GM20000 (cell line): ENCODE data around the gene JCAD.

Experiments
- DNase-seq: peaks from one replicate; pipeline ENCODE4 v3.0.0; 2012; ENCODE audit warnings: low spot score
- CTCF ChIP-seq: IDR thresholded peaks from 2 replicates; pipeline ENCODE4 v1.5.1; 2012; ENCODE audit warnings: mild to moderate bottlenecking, control low read depth; ENCODE audit errors: extremely low read depth, missing control alignments

JCAD gene

GRCh38 chr10:30052062-30052461 lies 7.3 kb downstream of the JCAD start:
- TF ChIP-seq CTCF = no peak
- DNase-seq = no peak

GRCh38 chr10:30051220-30051619 lies 8.2 kb downstream of the JCAD start:
- DNase-seq = no peak
- no peak for TF ChIP-seq CTCF

- no peak for TF ChIP-seq CTCF
- no peak for DNase-seq
Measured at GRCh38 chr10:30050411-30050810, 9.0 kb downstream of the JCAD start.

DNA sequence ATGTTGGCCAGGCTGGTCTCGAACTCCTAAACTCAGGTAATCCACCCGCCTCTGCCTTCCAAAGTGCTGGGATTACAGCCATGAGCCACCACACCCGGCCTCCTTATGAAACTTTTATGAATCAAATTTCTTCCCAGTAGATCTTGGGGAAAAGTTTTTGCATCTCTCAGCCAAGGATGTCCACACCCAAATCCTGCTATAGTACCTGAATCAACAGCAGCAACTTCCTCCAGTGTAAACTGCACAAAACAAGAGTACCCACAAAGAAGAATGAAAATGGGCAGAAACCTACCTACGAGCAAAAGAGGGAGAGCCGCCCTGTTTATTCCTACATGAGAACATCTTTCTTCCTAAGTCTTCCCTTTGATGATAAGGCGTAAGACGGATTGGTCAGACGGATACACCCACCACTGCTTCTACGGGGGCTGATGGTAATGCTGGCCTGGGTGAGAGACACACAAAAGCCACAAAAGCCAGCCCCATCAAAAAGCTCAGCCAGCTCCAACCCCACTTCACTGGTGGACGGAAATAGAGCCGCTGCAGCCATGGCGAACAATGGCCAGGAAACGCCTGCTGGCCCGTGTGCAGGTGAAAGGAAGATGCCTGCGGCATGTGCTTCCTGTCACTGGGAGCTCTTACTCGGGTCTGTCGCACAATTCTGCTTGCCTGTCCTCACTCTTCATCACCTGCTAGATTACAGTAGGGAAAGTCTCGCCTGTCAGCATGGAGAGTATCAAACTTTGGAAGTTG lies 10.4 kb downstream of the JCAD start:
- TF ChIP-seq CTCF = no peak
- no peak for DNase-seq

- DNase-seq = no peak
Measured at GRCh38 chr10:30047924-30048531, 11.4 kb downstream of the JCAD start.

DNA sequence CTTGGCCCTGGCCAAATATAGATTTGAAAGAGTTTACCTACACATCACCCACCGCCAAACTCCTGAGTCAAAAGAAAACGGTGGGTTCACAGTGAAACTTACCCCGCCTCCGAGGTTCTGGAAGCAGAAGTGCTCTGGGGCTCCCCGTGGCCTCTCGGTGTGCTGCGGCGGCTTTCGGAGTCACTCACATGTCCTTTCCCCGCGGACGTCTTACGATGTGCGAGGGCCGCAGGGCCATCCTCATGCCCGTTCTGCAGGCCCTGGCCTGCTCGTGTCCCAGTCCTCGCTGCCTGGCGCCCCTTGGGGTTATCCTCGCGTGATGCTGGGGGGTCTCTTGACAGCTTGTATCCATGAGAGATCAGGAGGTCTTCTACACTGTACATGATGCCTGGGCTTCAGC lies 12.0 kb downstream of the JCAD start:
- no peak for DNase-seq
- TF ChIP-seq CTCF = no peak

More at GRCh38 chr10:30047924-30048531, 11.4 kb downstream of the JCAD start:
- no peak for TF ChIP-seq CTCF

- no peak for TF ChIP-seq CTCF
- no peak for DNase-seq
Measured at GRCh38 chr10:30046476-30046875, 12.9 kb downstream of the JCAD start.
